ENCODE data around the gene MRGPRX2. TPM values are rescaled to one million over a fixed set of nuclear protein-coding genes. Genes with fewer than 3 reads are reported as not detected.

MRGPRX2 gene
- total and polyA plus RNA-seq, 9 of the 15 experiments (the other 6 are each of a cell fraction or from before 2014, with no cell fraction given), result not detected

DNA sequence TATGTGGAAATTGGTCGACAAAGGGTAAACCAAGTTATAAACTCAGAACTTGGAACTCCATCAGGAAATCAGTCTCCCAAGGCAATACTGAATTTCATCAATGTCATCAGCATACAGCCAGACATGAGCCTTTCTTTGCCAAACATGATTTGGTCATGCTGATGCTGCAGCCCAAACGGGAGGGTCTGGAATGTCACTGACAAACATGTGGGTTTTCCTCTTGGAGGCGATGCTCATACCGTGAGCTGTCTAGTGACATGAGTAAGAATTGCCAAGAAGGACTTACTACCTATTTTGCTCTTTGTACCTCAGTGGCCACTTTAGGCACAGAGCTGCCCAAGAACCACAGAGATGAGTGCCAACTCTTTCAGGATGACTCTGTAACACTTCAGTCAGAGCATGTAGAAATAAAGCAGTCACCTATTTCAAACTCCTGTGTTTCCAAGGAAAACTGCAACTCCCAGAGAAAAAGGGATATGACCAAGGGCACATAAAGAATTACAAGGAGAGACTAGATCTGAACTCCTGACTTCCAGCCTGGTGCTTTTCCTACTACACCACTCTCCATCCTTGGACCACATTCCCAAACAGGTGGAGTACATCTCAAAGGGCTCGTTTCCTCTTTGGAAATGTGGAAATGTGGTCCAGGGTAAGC is 24.3 kb upstream of the MRGPRX2 start:
- Histone ChIP-seq H3K9me3 (replicated peaks; ENCODE audit: control insufficient read depth, insufficient read depth, low read depth, low read length) (no peaks in the 10 kb centered on the region), H3K27me3 (ENCODE audit: control insufficient read depth in 2 of 2, insufficient read depth in 2 of 2, low read length in 2 of 2) (no peaks in the 10 kb centered on the region; a peak in 3 of 5 replicates), H2AFZ (ENCODE audit: low read depth, low read length) (no peak overlapping the region), H3K4me2 (ENCODE audit: insufficient read depth, low read length) (no peak overlapping the region), H3K4me1 (replicated peaks in 1 of 2; ENCODE audit: control insufficient read depth in 2 of 2, insufficient read depth in 2 of 2, low read length in 2 of 2) (no peaks in the 10 kb centered on the region), H3K27ac (ENCODE audit: extremely low read depth, low read depth, low read length) (no peak overlapping the region), H4K20me1 (replicated peaks; ENCODE audit: control insufficient read depth, insufficient read depth, low read length) (no peaks in the 10 kb centered on the region), H3K9me1 (ENCODE audit: control insufficient read depth, insufficient read depth, low read length) (no peaks in the 10 kb centered on the region), H3K79me2 (ENCODE audit: control insufficient read depth, insufficient read depth, low read length) (no peaks in the 10 kb centered on the region), H3K4me3 (no peak overlapping the region), H3K9ac (ENCODE audit: insufficient read depth in 1 of 2, low read depth in 2 of 2, low read length in 2 of 2) (no peak overlapping the region), H3K36me3 (ENCODE audit: control insufficient read depth, insufficient read depth, low read length) (no peaks in the 10 kb centered on the region)
- BruUV-seq (replicated peaks), result no TSS peak
- intact Hi-C loops (cut with micrococcal nuclease) (no loop called here), in situ Hi-C loops (cut with MboI) (no loop called here)
- ATAC-seq (no peak), DNase-seq (ENCODE audit: extremely low read depth in 1 of 4, low spot score in 3 of 4) (no peak), FAIRE-seq (no peak)
- ChIA-PET CTCF (ENCODE audit: low intra/inter-chr PET ratio) (no interaction called here), POLR2A (no interaction called here)
- TF ChIP-seq, protein P1, sequence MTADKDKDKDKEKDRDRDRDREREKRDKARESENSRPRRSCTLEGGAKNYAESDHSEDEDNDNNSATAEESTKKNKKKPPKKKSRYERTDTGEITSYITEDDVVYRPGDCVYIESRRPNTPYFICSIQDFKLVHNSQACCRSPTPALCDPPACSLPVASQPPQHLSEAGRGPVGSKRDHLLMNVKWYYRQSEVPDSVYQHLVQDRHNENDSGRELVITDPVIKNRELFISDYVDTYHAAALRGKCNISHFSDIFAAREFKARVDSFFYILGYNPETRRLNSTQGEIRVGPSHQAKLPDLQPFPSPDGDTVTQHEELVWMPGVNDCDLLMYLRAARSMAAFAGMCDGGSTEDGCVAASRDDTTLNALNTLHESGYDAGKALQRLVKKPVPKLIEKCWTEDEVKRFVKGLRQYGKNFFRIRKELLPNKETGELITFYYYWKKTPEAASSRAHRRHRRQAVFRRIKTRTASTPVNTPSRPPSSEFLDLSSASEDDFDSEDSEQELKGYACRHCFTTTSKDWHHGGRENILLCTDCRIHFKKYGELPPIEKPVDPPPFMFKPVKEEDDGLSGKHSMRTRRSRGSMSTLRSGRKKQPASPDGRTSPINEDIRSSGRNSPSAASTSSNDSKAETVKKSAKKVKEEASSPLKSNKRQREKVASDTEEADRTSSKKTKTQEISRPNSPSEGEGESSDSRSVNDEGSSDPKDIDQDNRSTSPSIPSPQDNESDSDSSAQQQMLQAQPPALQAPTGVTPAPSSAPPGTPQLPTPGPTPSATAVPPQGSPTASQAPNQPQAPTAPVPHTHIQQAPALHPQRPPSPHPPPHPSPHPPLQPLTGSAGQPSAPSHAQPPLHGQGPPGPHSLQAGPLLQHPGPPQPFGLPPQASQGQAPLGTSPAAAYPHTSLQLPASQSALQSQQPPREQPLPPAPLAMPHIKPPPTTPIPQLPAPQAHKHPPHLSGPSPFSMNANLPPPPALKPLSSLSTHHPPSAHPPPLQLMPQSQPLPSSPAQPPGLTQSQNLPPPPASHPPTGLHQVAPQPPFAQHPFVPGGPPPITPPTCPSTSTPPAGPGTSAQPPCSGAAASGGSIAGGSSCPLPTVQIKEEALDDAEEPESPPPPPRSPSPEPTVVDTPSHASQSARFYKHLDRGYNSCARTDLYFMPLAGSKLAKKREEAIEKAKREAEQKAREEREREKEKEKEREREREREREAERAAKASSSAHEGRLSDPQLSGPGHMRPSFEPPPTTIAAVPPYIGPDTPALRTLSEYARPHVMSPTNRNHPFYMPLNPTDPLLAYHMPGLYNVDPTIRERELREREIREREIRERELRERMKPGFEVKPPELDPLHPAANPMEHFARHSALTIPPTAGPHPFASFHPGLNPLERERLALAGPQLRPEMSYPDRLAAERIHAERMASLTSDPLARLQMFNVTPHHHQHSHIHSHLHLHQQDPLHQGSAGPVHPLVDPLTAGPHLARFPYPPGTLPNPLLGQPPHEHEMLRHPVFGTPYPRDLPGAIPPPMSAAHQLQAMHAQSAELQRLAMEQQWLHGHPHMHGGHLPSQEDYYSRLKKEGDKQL (CRISPR knock-in tag; IDR thresholded peaks at IDR 0.05; ENCODE audit: borderline replicate concordance), result no peak
- TF ChIP-seq ATF7 (IDR thresholded peaks at IDR 0.05) (no peak), NR4A1 (CRISPR knock-in tag; IDR thresholded peaks at IDR 0.05) (no peak), NR4A1 (tag; IDR thresholded peaks at IDR 0.05) (no peak), BCL6 (CRISPR knock-in tag; IDR thresholded peaks at IDR 0.05) (no peak), SMARCA5 (IDR thresholded peaks at IDR 0.05) (no peak), NCOA1 (IDR thresholded peaks at IDR 0.05; ENCODE audit: low read depth) (no peak), TCF7 (IDR thresholded peaks at IDR 0.05; ENCODE audit: borderline replicate concordance) (no peak), HCFC1 (IDR thresholded peaks at IDR 0.05; ENCODE audit: low read depth, low read length) (no peak), NCOA6 (IDR thresholded peaks at IDR 0.05) (no peak)
- TF ChIP-seq, protein P2, sequence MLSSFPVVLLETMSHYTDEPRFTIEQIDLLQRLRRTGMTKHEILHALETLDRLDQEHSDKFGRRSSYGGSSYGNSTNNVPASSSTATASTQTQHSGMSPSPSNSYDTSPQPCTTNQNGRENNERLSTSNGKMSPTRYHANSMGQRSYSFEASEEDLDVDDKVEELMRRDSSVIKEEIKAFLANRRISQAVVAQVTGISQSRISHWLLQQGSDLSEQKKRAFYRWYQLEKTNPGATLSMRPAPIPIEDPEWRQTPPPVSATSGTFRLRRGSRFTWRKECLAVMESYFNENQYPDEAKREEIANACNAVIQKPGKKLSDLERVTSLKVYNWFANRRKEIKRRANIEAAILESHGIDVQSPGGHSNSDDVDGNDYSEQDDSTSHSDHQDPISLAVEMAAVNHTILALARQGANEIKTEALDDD (IDR thresholded peaks at IDR 0.05), result no peak
- WGBS (ENCODE audit: insufficient coverage, low coverage, missing lambda C conversion rate), result 0% methylated on average over 5 of the region's 5 CpGs
